Ovary (tissue), 3 donors: ENCODE measurements around the gene STX4.

ENCODE experiments used
- EP300 ChIP-seq: sonication (generic); formaldehyde crosslinking; IDR thresholded peaks from one replicate; pipeline ENCODE4 v1.6.1; 2017; ENCODE audit warnings: antibody characterized with exemption
- TF ChIP-seq, protein P1 (sequence below), 3 donors: fragments of 450-650 bp in 2 of 3; fragments of 200-600 bp in 1 of 3; IDR thresholded peaks; one replicate each; pipeline versions ENCODE4 v1.5.1 to v1.8.0; 2016 to 2022; ENCODE audit warnings: antibody characterized with exemption in 3 of 3, mild to moderate bottlenecking in 1 of 3
- donor health status: DM: no; HTN: no; CAD: no.

DNA sequence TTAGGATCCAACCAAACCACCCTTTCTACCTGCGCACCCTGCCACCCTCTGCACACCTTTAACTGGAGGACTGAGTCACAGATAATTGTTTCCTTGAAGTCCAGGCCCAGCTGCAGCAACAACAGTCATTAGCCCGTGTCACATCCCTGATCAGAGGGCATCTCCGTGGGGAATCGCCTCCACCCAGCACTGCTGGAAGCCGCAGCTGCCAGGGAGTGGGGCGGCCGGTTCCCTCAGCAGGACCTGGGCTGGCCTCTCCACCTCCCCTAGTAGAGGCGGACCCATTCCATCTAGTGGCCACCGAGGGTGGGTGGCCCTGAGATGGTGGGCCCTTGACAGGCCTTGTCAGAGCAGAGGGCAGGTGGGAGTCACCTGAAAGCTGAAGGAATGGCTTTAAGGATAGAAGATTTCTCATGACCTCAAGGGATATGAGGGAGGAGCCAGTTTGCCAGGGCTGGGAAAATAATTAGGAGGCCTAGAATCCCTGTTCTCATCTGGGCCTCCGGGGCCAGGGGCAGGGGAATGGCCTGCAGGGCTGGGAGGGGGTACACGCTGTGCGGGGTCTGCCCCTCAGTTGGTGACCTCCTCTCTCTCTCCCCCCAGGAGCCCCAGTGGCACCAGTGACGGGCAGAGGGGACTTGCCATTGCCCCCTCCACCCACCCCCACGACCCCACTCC lies 49.1 kb downstream of the STX4 start:
- TF ChIP-seq, protein P1, sequence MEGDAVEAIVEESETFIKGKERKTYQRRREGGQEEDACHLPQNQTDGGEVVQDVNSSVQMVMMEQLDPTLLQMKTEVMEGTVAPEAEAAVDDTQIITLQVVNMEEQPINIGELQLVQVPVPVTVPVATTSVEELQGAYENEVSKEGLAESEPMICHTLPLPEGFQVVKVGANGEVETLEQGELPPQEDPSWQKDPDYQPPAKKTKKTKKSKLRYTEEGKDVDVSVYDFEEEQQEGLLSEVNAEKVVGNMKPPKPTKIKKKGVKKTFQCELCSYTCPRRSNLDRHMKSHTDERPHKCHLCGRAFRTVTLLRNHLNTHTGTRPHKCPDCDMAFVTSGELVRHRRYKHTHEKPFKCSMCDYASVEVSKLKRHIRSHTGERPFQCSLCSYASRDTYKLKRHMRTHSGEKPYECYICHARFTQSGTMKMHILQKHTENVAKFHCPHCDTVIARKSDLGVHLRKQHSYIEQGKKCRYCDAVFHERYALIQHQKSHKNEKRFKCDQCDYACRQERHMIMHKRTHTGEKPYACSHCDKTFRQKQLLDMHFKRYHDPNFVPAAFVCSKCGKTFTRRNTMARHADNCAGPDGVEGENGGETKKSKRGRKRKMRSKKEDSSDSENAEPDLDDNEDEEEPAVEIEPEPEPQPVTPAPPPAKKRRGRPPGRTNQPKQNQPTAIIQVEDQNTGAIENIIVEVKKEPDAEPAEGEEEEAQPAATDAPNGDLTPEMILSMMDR (IDR thresholded peaks at IDR 0.05), result no peak
- TF ChIP-seq EP300, result no peak
